Activated gamma-delta T cell treated with anti-CD3 and anti-CD28 coated beads, Interleukin-2, amount 50 U/mL, for 16 hours (primary cell): ENCODE measurements around the gene ARHGAP31.
A peak's percentile ranks its signal among the peaks of the same experiment; 100 is the strongest.
"Not testable (repeated sequence)": the region's sequence is repeated elsewhere in the genome, so short reads cannot be mapped to it uniquely, and the experiment has no call there.

Experiments
- DNase-seq: peaks from one replicate; pipeline ENCODE4 v3.0.0-alpha.2; 2020; ENCODE audit warnings: low read depth

ARHGAP31 gene

GRCh38 chr3:119350114-119350513 is 55.9 kb downstream of the ARHGAP31 start:
- no peak for DNase-seq

DNA sequence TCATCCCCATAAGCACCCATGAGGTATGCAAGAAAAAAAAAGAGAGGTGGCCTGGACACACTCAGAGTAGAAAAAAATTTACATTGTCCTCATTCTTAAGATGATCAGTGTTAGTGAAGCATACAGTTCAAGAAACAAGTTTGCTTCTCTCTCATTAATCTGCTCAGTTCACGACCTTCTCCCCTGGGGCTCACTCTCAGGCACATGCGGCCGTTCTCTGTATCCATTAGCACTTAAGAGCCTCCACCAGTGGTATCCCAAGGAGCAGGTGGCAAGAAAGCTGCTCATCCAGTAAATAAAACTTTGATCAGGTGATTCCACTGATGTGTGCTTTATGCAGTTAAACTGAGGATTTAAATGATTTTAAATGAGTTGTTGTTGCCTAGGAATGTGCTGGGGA is 57.4 kb downstream of the ARHGAP31 start:
- DNase-seq = no peak

GRCh38 chr3:119352034-119352609 is 57.9 kb downstream of the ARHGAP31 start:
- peak; percentile 12 for DNase-seq

- no peak for DNase-seq
Measured at GRCh38 chr3:119352863-119353527, 58.8 kb downstream of the ARHGAP31 start.

DNA sequence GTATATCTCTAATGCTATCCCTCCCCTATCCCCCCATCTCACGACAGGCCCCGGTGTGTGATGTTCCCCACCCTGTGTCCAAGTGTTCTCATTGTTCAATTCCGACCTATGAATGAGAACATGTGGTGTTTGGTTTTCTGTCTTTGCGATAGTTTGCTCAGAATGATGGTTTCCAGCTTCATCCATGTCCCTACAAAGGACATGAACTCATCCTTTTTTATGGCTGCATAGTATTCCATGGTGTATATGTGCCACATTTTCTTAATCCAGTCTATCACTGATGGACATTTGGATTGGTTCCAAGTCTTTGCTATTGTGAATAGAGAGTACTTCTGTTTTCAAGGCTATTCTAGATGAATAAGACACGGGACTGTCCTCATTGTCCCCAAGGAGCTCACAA is 61.4 kb downstream of the ARHGAP31 start:
- not testable (repeated sequence) for DNase-seq

- DNase-seq = no peak
Measured at GRCh38 chr3:119356646-119357045, 62.5 kb downstream of the ARHGAP31 start.

- DNase-seq = no peak
Measured at GRCh38 chr3:119357190-119357589, 63.0 kb downstream of the ARHGAP31 start.

- DNase-seq = no peak
Measured at GRCh38 chr3:119359476-119360326, 65.5 kb downstream of the ARHGAP31 start.

- no peak for DNase-seq
Measured at GRCh38 chr3:119360736-119361462, 66.7 kb downstream of the ARHGAP31 start.

DNA sequence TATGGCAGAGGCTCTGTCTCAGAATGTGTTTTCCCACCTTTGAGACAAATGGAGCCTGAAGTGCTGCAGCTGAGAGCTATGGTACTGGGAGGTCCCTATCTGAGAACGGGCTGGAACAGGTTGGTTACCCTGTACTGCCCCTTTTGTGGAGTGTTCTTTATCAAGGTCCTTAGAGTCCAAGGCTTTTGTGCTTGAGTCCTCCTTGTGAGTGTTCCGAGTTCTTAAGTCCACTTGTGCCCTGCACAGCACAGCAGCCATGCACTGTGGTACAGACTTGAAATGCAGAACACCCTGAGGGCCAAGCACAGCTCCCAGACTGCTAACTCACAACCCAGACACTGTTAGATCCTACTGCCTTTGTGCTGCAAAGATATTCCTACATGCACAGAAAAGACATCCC is 67.8 kb downstream of the ARHGAP31 start:
- no peak for DNase-seq

- no peak for DNase-seq
Measured at GRCh38 chr3:119362940-119363725, 69.0 kb downstream of the ARHGAP31 start.

GRCh38 chr3:119364401-119364800 is 70.2 kb downstream of the ARHGAP31 start:
- no peak for DNase-seq

DNA sequence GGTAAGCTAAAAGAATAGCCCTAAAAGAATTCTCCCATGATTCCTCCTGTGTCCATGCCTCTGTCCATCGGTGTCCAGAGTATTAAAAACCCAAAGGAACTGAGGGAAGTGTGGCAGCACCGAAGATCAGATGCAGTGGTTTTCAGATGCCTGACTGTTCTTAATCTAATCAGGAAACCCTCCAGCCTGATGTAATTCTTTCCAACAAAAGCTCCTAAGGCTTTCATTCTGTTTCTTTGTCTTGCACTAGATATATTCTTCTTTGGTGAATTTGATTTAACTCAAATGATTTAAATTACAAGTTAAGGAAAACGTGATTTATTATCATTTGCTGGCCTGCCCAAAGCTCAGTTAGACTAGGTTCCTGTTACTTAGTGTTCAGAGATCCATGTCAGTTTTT is 71.2 kb downstream of the ARHGAP31 start:
- DNase-seq = no peak

DNA sequence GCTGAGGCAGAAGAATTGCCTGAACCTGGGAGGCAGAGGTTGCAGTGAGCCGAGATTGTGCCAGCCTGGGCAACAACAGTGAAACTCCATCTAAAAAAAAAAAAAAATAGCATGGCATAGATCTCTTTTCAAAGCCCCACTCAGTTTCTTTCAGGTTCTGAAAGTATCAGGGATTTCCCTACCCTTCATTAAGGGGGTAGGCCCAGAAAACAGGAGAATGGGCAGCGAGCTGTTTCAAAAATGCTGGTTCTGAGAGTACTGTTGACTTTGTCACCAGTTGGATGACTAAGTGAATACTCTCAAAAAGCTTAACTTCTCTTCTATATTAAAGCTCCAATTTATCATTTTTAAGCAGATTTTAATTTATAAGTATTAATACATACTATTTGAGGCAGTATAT is 72.8 kb downstream of the ARHGAP31 start:
- DNase-seq = no peak

GRCh38 chr3:119368298-119368697 is 74.1 kb downstream of the ARHGAP31 start:
- no peak for DNase-seq

GRCh38 chr3:119371786-119372185 is 77.6 kb downstream of the ARHGAP31 start:
- not testable (repeated sequence) for DNase-seq

GRCh38 chr3:119375106-119375505 is 80.9 kb downstream of the ARHGAP31 start:
- no peak for DNase-seq

GRCh38 chr3:119375510-119375909 is 81.3 kb downstream of the ARHGAP31 start:
- no peak for DNase-seq

- DNase-seq = no peak
Measured at GRCh38 chr3:119376758-119377157, 82.6 kb downstream of the ARHGAP31 start.

GRCh38 chr3:119378259-119378803 is 84.1 kb downstream of the ARHGAP31 start:
- DNase-seq = no peak

DNA sequence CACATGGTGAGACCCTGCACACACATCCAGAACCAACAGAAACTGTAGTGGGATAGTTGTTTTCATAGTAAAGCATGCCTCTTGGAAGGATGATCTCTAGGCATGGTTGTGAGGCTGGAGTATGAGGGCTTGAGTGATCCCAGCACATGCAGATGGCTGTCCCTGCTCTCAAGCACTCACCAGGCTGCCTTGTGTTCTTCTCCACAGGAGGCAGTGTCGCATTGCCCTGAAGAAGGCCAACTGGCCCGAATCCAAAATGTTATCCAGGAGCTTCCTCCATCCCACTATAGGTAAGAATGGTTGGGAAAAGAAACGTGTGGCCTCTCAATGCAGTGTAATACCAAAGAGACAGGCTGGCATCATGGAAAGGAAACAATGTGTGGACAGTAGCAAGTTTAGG is 86.5 kb downstream of the ARHGAP31 start:
- no peak for DNase-seq
